Measurements from ENCODE around the gene ALDH3B2. TPM values are rescaled to one million over a fixed set of nuclear protein-coding genes. Genes with fewer than 3 reads are reported as not detected.

Gene ALDH3B2
- polyA plus RNA-seq, 3 donors: not detected

GRCh38 chr11:67644472-67645418, 29.7 kb downstream of the ALDH3B2 start:
- Histone ChIP-seq H2AFZ (ENCODE audit: insufficient read depth, low read depth, low read length, poor library complexity, severe bottlenecking) (no peak overlapping the region), H3K79me2 (ENCODE audit: insufficient read depth, low read length) (no peaks in the 10 kb centered on the region), H3K36me3 (replicated peaks in 1 of 2; ENCODE audit: control insufficient read depth in 1 of 2, insufficient read depth in 2 of 2, low read length in 2 of 2) (no peaks in the 10 kb centered on the region), H3K4me1 (ENCODE audit: control insufficient read depth in 1 of 2, insufficient read depth in 2 of 2, low read length in 2 of 2) (peaks cover 32 to 35% of the 10 kb centered on the region in 2 donors), H3K4me2 (replicated peaks; ENCODE audit: extremely low read depth, low read length, poor library complexity, severe bottlenecking) (no peak overlapping the region), H3K9ac (ENCODE audit: insufficient read depth, low read length, poor library complexity, severe bottlenecking) (no peak overlapping the region), H3K27me3 (ENCODE audit: control insufficient read depth in 2 of 2, insufficient read depth in 2 of 2, low read length in 2 of 2) (peaks cover 0 to 20% of the 10 kb centered on the region in 2 donors), H4K20me1 (ENCODE audit: insufficient read depth, low read length) (no peaks in the 10 kb centered on the region), H3K27ac (ENCODE audit: low read depth in 1 of 2, low read length in 2 of 2) (no peak overlapping the region), H3K9me3 (replicated peaks in 1 of 2; ENCODE audit: control insufficient read depth in 1 of 2, insufficient read depth in 1 of 2, low read length in 2 of 2) (peaks cover 4 to 10% of the 10 kb centered on the region in 2 donors), H3K4me3 (replicated peaks in 1 of 3; ENCODE audit: low read depth in 2 of 3, low read length in 3 of 3) (no peak overlapping the region)
- no peak overlapping the region for H3K27ac Mint-ChIP-seq
- DNase-seq: no peak
- H3K36me3 Mint-ChIP-seq: no peaks in the 10 kb centered on the region
- H3K27me3 Mint-ChIP-seq (ENCODE audit: low read depth in 3 of 3): peaks cover 13 to 37% (median 29%) of the 10 kb centered on the region in 3 donors
- intact Hi-C loops (cut with micrococcal nuclease): no loop called here
- no peak for TF ChIP-seq CTCF (IDR thresholded peaks at IDR 0.05)
- H3K4me1 Mint-ChIP-seq: peaks cover 32% of the 10 kb centered on the region
- H3K9me3 Mint-ChIP-seq: peaks cover 3 to 13% (median 6%) of the 10 kb centered on the region in 7 donors
- H3K4me3 Mint-ChIP-seq: no peak overlapping the region
- WGBS (ENCODE audit: insufficient coverage): 96% methylated on average over 20 of the region's 22 CpGs

GRCh38 chr11:67644042-67644441, 30.4 kb downstream of the ALDH3B2 start:
- Histone ChIP-seq H3K9me3 (replicated peaks in 1 of 2; ENCODE audit: control insufficient read depth in 1 of 2, insufficient read depth in 1 of 2, low read length in 2 of 2) (peaks cover 4 to 10% of the 10 kb centered on the region in 2 donors), H4K20me1 (ENCODE audit: insufficient read depth, low read length) (no peaks in the 10 kb centered on the region), H3K9ac (ENCODE audit: insufficient read depth, low read length, poor library complexity, severe bottlenecking) (no peak overlapping the region), H3K4me3 (replicated peaks in 1 of 3; ENCODE audit: low read depth in 2 of 3, low read length in 3 of 3) (no peak overlapping the region), H3K4me1 (ENCODE audit: control insufficient read depth in 1 of 2, insufficient read depth in 2 of 2, low read length in 2 of 2) (peaks cover 25 to 28% of the 10 kb centered on the region in 2 donors), H2AFZ (ENCODE audit: insufficient read depth, low read depth, low read length, poor library complexity, severe bottlenecking) (no peak overlapping the region), H3K27me3 (ENCODE audit: control insufficient read depth in 2 of 2, insufficient read depth in 2 of 2, low read length in 2 of 2) (peaks cover 0 to 20% of the 10 kb centered on the region in 2 donors), H3K79me2 (ENCODE audit: insufficient read depth, low read length) (no peaks in the 10 kb centered on the region), H3K4me2 (replicated peaks; ENCODE audit: extremely low read depth, low read length, poor library complexity, severe bottlenecking) (no peak overlapping the region), H3K36me3 (replicated peaks in 1 of 2; ENCODE audit: control insufficient read depth in 1 of 2, insufficient read depth in 2 of 2, low read length in 2 of 2) (no peaks in the 10 kb centered on the region), H3K27ac (ENCODE audit: low read depth in 1 of 2, low read length in 2 of 2) (no peak overlapping the region)
- 92% methylated on average over 3 of the region's 5 CpGs for WGBS (ENCODE audit: insufficient coverage)
- Mint-ChIP-seq H3K4me1 (peaks cover 24% of the 10 kb centered on the region), H3K27ac (no peak overlapping the region), H3K27me3 (ENCODE audit: low read depth in 3 of 3) (peaks cover 13 to 35% (median 28%) of the 10 kb centered on the region in 3 donors), H3K36me3 (no peaks in the 10 kb centered on the region), H3K9me3 (peaks cover 3 to 13% (median 6%) of the 10 kb centered on the region in 7 donors), H3K4me3 (no peak overlapping the region)
- TF ChIP-seq CTCF (IDR thresholded peaks at IDR 0.05): no peak
- DNase-seq: no peak
- intact Hi-C loops (cut with micrococcal nuclease): no loop called here
